CD4-positive, alpha-beta memory T cell (primary cell): ENCODE data around the gene NDE1. TPM values are rescaled to one million over a fixed set of nuclear protein-coding genes. Genes with fewer than 3 reads are reported as not detected.
A peak's percentile ranks its signal among the peaks of the same experiment; 100 is the strongest.
"Not testable (repeated sequence)": the region's sequence is repeated elsewhere in the genome, so short reads cannot be mapped to it uniquely, and the experiment has no call there.

Experiments
- CTCF ChIA-PET: fragments of 350-600 bp; sonication (Branson Sonifier 250); formaldehyde crosslinking; loops from one replicate; lab custom pipeline; 2021; ENCODE audit warnings: inconsistent platforms; ENCODE audit not compliant: partially characterized antibody; lab: Charles Lee
- POLR2A ChIA-PET: fragments of 350-600 bp; sonication (Branson Sonifier 250); formaldehyde crosslinking; loops from one replicate; lab custom pipeline; 2021; ENCODE audit not compliant: partially characterized antibody; lab: Charles Lee
- DNase-seq, 5 donors: peaks; one replicate each; pipeline versions ENCODE4 v3.0.0 to v3.0.0-alpha.2; 2020 to 2022; ENCODE audit warnings: mixed read lengths in 1 of 5
- H3K27ac ChIP-seq: one replicate; pipeline ENCODE4 v1.7.0; 2013; ENCODE audit warnings: low read depth, low read length
- H3K27me3 ChIP-seq: 2 replicates; pipeline ENCODE4 v1.7.0; 2013; ENCODE audit warnings: mild to moderate bottlenecking, low read length, moderate library complexity; ENCODE audit not compliant: insufficient read depth
- H3K36me3 ChIP-seq: 2 replicates; pipeline ENCODE4 v1.7.0; 2013; ENCODE audit warnings: mild to moderate bottlenecking, low read length, moderate library complexity; ENCODE audit not compliant: insufficient read depth
- H3K4me1 ChIP-seq: 2 replicates; pipeline ENCODE4 v1.7.0; 2013; ENCODE audit warnings: mild to moderate bottlenecking, low read length, moderate library complexity; ENCODE audit not compliant: insufficient read depth
- H3K4me3 ChIP-seq, 2 donors: one replicate each; pipeline ENCODE4 v1.7.0; 2013; ENCODE audit warnings: low read length in 2 of 2, mild to moderate bottlenecking in 1 of 2
- H3K9me3 ChIP-seq, 2 donors: one replicate each; pipeline ENCODE4 v1.7.0; 2013; ENCODE audit warnings: low read length in 2 of 2, control low read depth in 1 of 2; ENCODE audit not compliant: control insufficient read depth in 1 of 2
- H3K27ac Mint-ChIP-seq, 7 donors: one replicate each; pipeline ENCODE4 v1.8.0; 2020 to 2021; ENCODE audit warnings: mixed read lengths in 7 of 7, mild to moderate bottlenecking in 6 of 7, inconsistent platforms in 3 of 7, moderate library complexity in 3 of 7
- H3K27me3 Mint-ChIP-seq, 2 donors: one replicate each; pipeline ENCODE4 v1.8.0; 2020 to 2021; ENCODE audit warnings: mixed read lengths in 2 of 2
- H3K36me3 Mint-ChIP-seq, 2 donors: one replicate each; pipeline ENCODE4 v1.8.0; 2020 to 2021; ENCODE audit warnings: mixed read lengths in 2 of 2, inconsistent platforms in 1 of 2, mild to moderate bottlenecking in 1 of 2
- H3K4me1 Mint-ChIP-seq, 4 donors: one replicate each; pipeline ENCODE4 v1.8.0; 2020 to 2021; ENCODE audit warnings: mixed read lengths in 4 of 4, mild to moderate bottlenecking in 1 of 4
- H3K4me3 Mint-ChIP-seq, 8 donors: one replicate each; pipeline ENCODE4 v1.8.0; 2020 to 2021; ENCODE audit warnings: mixed read lengths in 8 of 8, mild to moderate bottlenecking in 7 of 8, moderate library complexity in 6 of 8, inconsistent platforms in 3 of 8
- H3K9me3 Mint-ChIP-seq, 8 donors: one replicate each; pipeline ENCODE4 v1.8.0; 2020 to 2021; ENCODE audit warnings: mixed read lengths in 8 of 8, mild to moderate bottlenecking in 5 of 8, inconsistent platforms in 3 of 8, moderate library complexity in 1 of 8
- intact Hi-C: fragments of 100-400 bp; cut with micrococcal nuclease; formaldehyde crosslinking; loops from one replicate; pipeline ENCODE4 v1.15.1; 2023
- polyA plus RNA-seq, 2 donors: library from polyadenylated mRNA; unstranded; fragments of 300-500 nt; fragmentation: Illumina TruSeq; gene quantifications; one replicate each; pipeline ENCODE4 v1.2.3, GENCODE V29; 2021
- total RNA-seq, 2 experiments: library from RNA; stranded (reverse); gene quantifications; one replicate each; pipeline ENCODE4 v1.2.3, GENCODE V29; 2021

NDE1 gene
- total and polyA plus RNA-seq, 4 experiments from 2014 or later: 15.3 to 128 (median 93.8) TPM

DNA sequence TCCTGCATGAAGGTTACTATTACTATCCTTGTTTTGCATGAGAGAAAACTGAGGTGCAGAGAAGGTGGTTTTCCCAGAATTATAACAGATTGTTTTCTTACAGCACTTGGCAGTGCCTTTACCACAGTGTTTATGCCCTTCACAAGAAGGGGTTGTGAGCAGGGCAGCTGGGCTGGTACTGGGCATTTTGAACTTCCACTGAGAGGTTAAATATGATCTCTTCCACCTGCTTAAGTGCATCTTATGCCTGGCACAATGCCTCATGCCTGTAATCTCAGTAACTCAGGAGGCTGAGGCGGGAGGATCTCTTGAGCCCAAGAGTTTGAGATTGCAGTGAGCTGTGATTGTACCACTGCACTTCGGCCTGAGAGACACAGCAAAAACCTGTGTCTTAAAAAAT, 36.2 kb downstream of the NDE1 start:
- H3K4me3 ChIP-seq: no peak overlapping the region
- H3K27ac ChIP-seq: no peak overlapping the region
- no peaks in the 10 kb centered on the region for H3K4me1 ChIP-seq
- Mint-ChIP-seq H3K4me3 (no peak overlapping the region), H3K27me3 (no peaks in the 10 kb centered on the region), H3K9me3 (no peaks in the 10 kb centered on the region), H3K27ac (peak overlapping the region in 3 of 7 donors; percentile 19 to 61 (median 37)), H3K36me3 (peaks cover 32 to 74% of the 10 kb centered on the region in 2 donors), H3K4me1 (peaks cover 4 to 11% (median 8%) of the 10 kb centered on the region in 4 donors)
- H3K9me3 ChIP-seq: no peaks in the 10 kb centered on the region
- H3K36me3 ChIP-seq: peaks cover 56% of the 10 kb centered on the region
- ChIA-PET POLR2A (no interaction called here), CTCF (no interaction called here)
- intact Hi-C loops: no loop called here
- H3K27me3 ChIP-seq: no peaks in the 10 kb centered on the region
- DNase-seq: no peak

DNA sequence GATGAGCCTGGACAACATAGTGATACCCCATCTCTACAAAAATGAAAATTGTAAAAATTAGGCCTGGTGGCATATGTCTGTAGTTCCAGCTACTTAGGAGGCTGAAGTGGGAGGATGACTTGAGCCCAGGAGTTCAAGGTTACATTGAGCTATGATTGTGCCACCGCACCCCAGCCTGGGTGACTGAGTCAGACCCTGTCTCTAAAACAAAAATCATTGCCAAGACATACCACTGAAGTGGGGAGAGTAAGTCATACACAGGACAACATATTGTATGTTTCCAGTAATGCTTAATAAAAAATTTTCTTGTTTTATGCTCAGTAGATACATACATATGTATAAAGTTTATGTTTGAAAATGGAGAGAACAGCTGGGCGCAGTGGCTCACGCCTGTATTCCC, 39.2 kb downstream of the NDE1 start:
- CTCF ChIA-PET: interaction anchor here (1.2 to 7.4 kb wide), 2 partner anchors 15 to 261 kb away, joined by 3 to 32 read pairs; no protein-coding TSS in a partner anchor
- no peaks in the 10 kb centered on the region for H3K4me1 ChIP-seq
- POLR2A ChIA-PET: interaction anchor here (1.2 to 1.9 kb wide), 2 partner anchors 47 to 98 kb away, joined by 3 to 6 read pairs; partner anchors contain the start of gene MARF1
- Mint-ChIP-seq H3K4me1 (peaks cover 0 to 7% (median 2%) of the 10 kb centered on the region in 4 donors), H3K4me3 (no peak overlapping the region), H3K36me3 (peaks cover 53 to 89% of the 10 kb centered on the region in 2 donors), H3K9me3 (no peaks in the 10 kb centered on the region), H3K27ac (peak overlapping the region in 4 of 7 donors; percentile 4 to 79 (median 70)), H3K27me3 (no peaks in the 10 kb centered on the region)
- H3K9me3 ChIP-seq: no peaks in the 10 kb centered on the region
- no peaks in the 10 kb centered on the region for H3K27me3 ChIP-seq
- no peak overlapping the region for H3K27ac ChIP-seq
- intact Hi-C loops: no loop called here
- peaks cover 71% of the 10 kb centered on the region for H3K36me3 ChIP-seq
- DNase-seq: no peak
- H3K4me3 ChIP-seq: no peak overlapping the region

DNA sequence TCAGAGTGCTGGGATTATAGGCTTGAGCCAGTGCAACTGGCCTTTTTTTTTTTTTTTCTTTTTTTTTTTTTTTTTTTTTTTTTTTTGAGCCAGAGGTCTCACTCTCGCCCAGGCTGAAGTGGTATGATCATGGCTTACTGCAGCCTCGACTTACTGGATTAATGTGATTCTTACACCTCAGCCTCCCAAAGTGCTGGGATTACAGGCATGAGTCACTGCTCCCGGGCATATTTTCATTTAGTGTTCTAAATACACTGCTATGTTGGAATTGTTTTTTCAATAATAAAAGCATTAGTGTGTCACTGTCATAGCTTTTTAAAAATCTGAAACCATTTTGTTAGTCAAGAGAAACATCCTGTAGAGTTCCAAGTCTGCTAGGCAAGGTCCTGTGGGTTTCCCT, 40.3 kb downstream of the NDE1 start:
- ChIA-PET POLR2A (no interaction called here), CTCF (interaction anchor here (1.2 to 7.4 kb wide), 2 partner anchors 14 to 262 kb away, joined by 3 to 32 read pairs; no protein-coding TSS in a partner anchor)
- Histone ChIP-seq H3K4me1 (no peaks in the 10 kb centered on the region), H3K9me3 (no peaks in the 10 kb centered on the region), H3K36me3 (peaks cover 75% of the 10 kb centered on the region), H3K4me3 (no peak overlapping the region), H3K27me3 (no peaks in the 10 kb centered on the region), H3K27ac (no peak overlapping the region)
- H3K27me3 Mint-ChIP-seq: no peaks in the 10 kb centered on the region
- H3K36me3 Mint-ChIP-seq: peaks cover 49 to 91% of the 10 kb centered on the region in 2 donors
- no peak for DNase-seq
- no peak overlapping the region for H3K4me3 Mint-ChIP-seq
- H3K4me1 Mint-ChIP-seq: peaks cover 0 to 4% (median under 1%) of the 10 kb centered on the region in 4 donors
- no peak overlapping the region for H3K27ac Mint-ChIP-seq
- no peaks in the 10 kb centered on the region for H3K9me3 Mint-ChIP-seq
- intact Hi-C loops: no loop called here

DNA sequence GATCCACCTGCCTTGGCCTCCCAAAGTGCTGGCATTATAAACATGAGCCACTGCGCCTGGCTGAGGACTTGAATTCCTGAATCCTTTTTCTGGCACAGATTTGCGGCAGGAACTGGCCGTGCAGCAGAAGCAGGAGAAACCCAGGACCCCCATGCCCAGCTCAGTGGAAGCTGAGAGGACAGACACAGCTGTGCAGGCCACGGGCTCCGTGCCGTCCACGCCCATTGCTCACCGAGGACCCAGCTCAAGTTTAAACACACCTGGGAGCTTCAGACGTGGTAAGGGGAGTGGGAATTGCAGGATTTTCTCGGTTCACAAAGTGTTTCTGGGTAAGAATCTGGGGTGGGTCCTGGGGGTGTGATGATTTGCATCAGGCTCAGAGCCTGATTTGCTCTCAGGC, 41.0 kb downstream of the NDE1 start:
- Mint-ChIP-seq H3K9me3 (no peaks in the 10 kb centered on the region), H3K4me3 (no peak overlapping the region), H3K36me3 (peaks cover 45 to 89% of the 10 kb centered on the region in 2 donors), H3K27me3 (no peaks in the 10 kb centered on the region), H3K27ac (peak overlapping the region in 1 of 7 donors; percentile 37), H3K4me1 (peaks cover 0 to 1% (median 0%) of the 10 kb centered on the region in 4 donors)
- Histone ChIP-seq H3K36me3 (peaks cover 78% of the 10 kb centered on the region), H3K27ac (no peak overlapping the region), H3K4me1 (no peaks in the 10 kb centered on the region), H3K27me3 (no peaks in the 10 kb centered on the region), H3K4me3 (no peak overlapping the region), H3K9me3 (no peaks in the 10 kb centered on the region)
- intact Hi-C loops: no loop called here
- no peak for DNase-seq
- ChIA-PET POLR2A (no interaction called here), CTCF (interaction anchor here (7.4 kb wide), 1 partner anchor 14 kb away, joined by 32 read pairs; no protein-coding TSS in a partner anchor)

DNA sequence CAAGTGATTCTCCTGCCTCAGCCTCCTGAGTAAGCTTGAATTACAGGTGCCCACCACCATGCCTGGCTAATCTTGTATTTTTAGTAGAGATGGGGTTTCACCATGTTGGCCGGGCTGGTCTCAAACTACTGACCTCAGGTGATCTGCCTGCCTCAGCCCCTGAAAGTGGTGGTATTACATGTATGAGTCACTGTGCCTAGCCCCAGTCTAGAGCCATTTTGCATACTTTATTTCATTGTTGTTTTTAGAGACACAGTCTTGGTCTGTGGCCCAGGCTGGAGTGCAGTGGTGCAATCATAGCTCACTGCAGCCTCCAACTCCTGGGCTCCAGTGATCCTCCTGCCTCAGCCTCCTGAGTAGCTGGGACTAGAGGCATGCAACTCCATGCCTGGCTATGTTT, 42.5 kb downstream of the NDE1 start:
- Mint-ChIP-seq H3K36me3 (peaks cover 50 to 86% of the 10 kb centered on the region in 2 donors), H3K27ac (peak overlapping the region in 1 of 7 donors; percentile 25)
- H3K27ac ChIP-seq, H3K9me3 Mint-ChIP-seq, H3K27me3 Mint-ChIP-seq, POLR2A ChIA-PET, H3K9me3 ChIP-seq, H3K4me1 ChIP-seq, H3K4me3 ChIP-seq, intact Hi-C loops, H3K27me3 ChIP-seq, DNase-seq, H3K4me1 Mint-ChIP-seq, H3K4me3 Mint-ChIP-seq: not testable (repeated sequence)
- H3K36me3 ChIP-seq: peaks cover 78% of the 10 kb centered on the region
- CTCF ChIA-PET: interaction anchor here (7.4 kb wide), 1 partner anchor 12 kb away, joined by 32 read pairs; no protein-coding TSS in a partner anchor

DNA sequence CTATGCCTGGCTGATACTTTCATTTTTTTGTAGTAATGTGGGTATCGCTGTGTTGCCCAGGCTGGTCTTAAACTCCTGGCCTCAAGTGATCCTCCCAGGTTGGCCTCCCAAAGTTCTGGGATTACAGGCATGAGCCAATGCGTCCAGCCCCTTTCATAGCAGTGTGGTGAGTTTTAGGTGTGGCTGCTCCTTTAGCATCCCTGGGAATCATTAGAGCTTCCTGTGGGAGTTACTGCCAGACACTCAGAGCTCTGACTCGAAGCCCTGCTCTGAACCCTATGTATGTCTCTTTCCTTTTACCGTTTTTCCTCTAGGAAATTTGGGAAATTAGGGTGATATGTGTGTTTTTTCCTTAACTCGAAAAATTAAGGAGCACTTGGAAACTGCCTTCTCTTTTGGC, 44.5 kb downstream of the NDE1 start:
- Histone ChIP-seq H3K4me1 (no peaks in the 10 kb centered on the region), H3K27me3 (no peaks in the 10 kb centered on the region), H3K4me3 (no peak overlapping the region), H3K36me3 (peaks cover 74% of the 10 kb centered on the region), H3K9me3 (no peaks in the 10 kb centered on the region), H3K27ac (no peak overlapping the region)
- Mint-ChIP-seq H3K36me3 (peaks cover 40 to 80% of the 10 kb centered on the region in 2 donors), H3K27ac (no peak overlapping the region), H3K9me3 (no peaks in the 10 kb centered on the region), H3K27me3 (no peaks in the 10 kb centered on the region), H3K4me1 (no peaks in the 10 kb centered on the region), H3K4me3 (no peak overlapping the region)
- intact Hi-C loops: no loop called here
- POLR2A ChIA-PET: no interaction called here
- DNase-seq: no peak
- CTCF ChIA-PET: interaction anchor here (0.6 to 7.4 kb wide), 3 partner anchors 10 to 128 kb away, joined by 3 to 32 read pairs (median 4); no protein-coding TSS in a partner anchor

DNA sequence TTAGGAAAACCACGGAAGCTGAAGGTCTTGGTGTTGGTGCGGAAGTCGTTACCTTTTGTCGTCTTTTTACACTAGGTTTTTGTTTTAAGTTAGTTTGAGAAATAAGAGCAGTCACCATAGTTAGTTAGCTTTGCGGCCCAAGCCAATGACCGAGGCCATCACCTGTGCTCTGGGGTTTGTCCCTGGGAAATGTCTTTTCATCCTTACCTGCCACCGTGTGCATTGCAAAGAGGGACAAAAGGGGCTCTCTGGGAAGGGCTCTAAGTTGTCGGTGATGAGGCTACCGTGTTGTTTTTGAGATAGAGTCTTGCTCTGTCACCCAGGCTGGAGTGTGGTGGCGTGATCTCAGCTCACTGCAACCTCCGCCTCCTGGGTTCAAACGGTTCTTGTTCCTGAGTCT, 49.8 kb downstream of the NDE1 start:
- POLR2A ChIA-PET: no interaction called here
- intact Hi-C loops: no loop called here
- peak overlapping the region in 1 of 7 donors; percentile 47 for H3K27ac Mint-ChIP-seq
- DNase-seq: no peak
- Histone ChIP-seq H3K4me1 (no peaks in the 10 kb centered on the region), H3K27ac (no peak overlapping the region), H3K36me3 (peaks cover 61% of the 10 kb centered on the region), H3K9me3 (no peaks in the 10 kb centered on the region), H3K27me3 (no peaks in the 10 kb centered on the region), H3K4me3 (no peak overlapping the region)
- H3K4me3 Mint-ChIP-seq: no peak overlapping the region
- H3K9me3 Mint-ChIP-seq: no peaks in the 10 kb centered on the region
- H3K4me1 Mint-ChIP-seq: peaks cover 5 to 7% (median 6%) of the 10 kb centered on the region in 4 donors
- no peaks in the 10 kb centered on the region for H3K27me3 Mint-ChIP-seq
- peaks cover 25 to 70% of the 10 kb centered on the region in 2 donors for H3K36me3 Mint-ChIP-seq
- CTCF ChIA-PET: no interaction called here
